ENCODE measurements around the gene PTCH2.

DNA sequence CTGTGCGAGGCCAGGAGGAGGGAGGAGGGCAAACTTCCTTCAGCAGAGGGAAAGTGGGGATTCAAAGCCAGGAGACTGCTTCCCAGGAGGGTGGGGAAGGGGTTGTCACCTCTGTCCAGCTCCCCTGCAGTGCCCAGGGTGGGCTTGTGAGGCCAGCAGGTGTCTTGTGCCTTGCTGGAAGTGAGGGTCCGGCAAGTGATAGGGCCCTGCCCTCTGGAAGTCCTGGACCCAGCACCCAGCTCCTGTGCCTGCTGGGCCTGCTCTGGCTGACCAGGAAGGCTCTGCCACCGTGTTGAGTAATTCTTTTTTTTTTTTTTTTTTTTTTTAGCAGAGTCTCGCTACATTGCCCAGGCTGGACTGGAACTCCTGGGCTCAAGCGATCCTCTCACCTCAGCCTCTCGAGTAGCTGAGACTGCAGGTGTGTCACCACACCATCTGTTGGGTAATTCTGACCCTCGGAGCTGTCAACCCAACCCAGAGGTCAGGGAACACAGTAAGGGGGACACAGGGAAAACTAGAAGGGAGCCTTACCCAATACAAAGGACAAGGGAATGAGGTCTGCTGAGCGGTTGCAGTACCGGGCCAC lies 56.1 kb downstream of the PTCH2 start:
- TF ChIP-seq, protein P1, sequence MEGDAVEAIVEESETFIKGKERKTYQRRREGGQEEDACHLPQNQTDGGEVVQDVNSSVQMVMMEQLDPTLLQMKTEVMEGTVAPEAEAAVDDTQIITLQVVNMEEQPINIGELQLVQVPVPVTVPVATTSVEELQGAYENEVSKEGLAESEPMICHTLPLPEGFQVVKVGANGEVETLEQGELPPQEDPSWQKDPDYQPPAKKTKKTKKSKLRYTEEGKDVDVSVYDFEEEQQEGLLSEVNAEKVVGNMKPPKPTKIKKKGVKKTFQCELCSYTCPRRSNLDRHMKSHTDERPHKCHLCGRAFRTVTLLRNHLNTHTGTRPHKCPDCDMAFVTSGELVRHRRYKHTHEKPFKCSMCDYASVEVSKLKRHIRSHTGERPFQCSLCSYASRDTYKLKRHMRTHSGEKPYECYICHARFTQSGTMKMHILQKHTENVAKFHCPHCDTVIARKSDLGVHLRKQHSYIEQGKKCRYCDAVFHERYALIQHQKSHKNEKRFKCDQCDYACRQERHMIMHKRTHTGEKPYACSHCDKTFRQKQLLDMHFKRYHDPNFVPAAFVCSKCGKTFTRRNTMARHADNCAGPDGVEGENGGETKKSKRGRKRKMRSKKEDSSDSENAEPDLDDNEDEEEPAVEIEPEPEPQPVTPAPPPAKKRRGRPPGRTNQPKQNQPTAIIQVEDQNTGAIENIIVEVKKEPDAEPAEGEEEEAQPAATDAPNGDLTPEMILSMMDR (IDR thresholded peaks at IDR 0.05) = no peak
- TF ChIP-seq POLR2A (IDR thresholded peaks at IDR 0.05) = no peak
- TF ChIP-seq POLR2AphosphoS5 (IDR thresholded peaks at IDR 0.05) = no peak
- no peak for TF ChIP-seq EP300 (IDR thresholded peaks at IDR 0.05)
